SK-N-MC (cell line): Measurements from ENCODE around the gene SLC35F4.

ENCODE experiments used
- DNase-seq: peaks from one replicate; pipeline ENCODE4 v3.0.0-alpha.2; 2011; ENCODE audit warnings: low read depth, low spot score
- H3K27ac ChIP-seq: fragments of 200-600 bp; sonication (generic); 2 replicates; pipeline ENCODE4 v1.5.1; 2016; ENCODE audit warnings: mixed run types
- H3K36me3 ChIP-seq: fragments of 200-600 bp; sonication (generic); 2 replicates; pipeline ENCODE4 v1.6.1; 2017; ENCODE audit warnings: antibody characterized with exemption, low read length, mixed read lengths; ENCODE audit not compliant: insufficient read depth
- H3K4me3 ChIP-seq: fragments of 200-600 bp; sonication (generic); 2 replicates; pipeline ENCODE4 v1.5.1; 2016
- H3K9ac ChIP-seq: fragments of 200-600 bp; sonication (generic); 2 replicates; pipeline ENCODE4 v1.8.0; 2017; ENCODE audit warnings: mixed run types, mixed read lengths; ENCODE audit not compliant: insufficient read length
- H3K9me3 ChIP-seq: fragments of 200-600 bp; sonication (generic); 2 replicates; pipeline ENCODE4 v1.6.1; 2017; ENCODE audit warnings: low read depth, mild to moderate bottlenecking, antibody characterized with exemption, low read length, moderate library complexity, mixed read lengths
- EZH2 ChIP-seq: fragments of 200-600 bp; sonication (generic); IDR thresholded peaks from one replicate; pipeline ENCODE4 v1.6.1; 2017; ENCODE audit warnings: antibody characterized with exemption
- FOXP2 ChIP-seq: optimal IDR thresholded peaks from 2 replicates; pipeline ENCODE3; 2011; ENCODE audit warnings: mild to moderate bottlenecking, moderate library complexity; ENCODE audit not compliant: insufficient read depth; ENCODE audit errors: extremely low read length, control extremely low read depth
- POLR2AphosphoS5 ChIP-seq: IDR thresholded peaks from 2 replicates; pipeline ENCODE4 v1.6.1; 2012; ENCODE audit warnings: mild to moderate bottlenecking, low read depth, low read length, borderline replicate concordance

Gene SLC35F4

DNA sequence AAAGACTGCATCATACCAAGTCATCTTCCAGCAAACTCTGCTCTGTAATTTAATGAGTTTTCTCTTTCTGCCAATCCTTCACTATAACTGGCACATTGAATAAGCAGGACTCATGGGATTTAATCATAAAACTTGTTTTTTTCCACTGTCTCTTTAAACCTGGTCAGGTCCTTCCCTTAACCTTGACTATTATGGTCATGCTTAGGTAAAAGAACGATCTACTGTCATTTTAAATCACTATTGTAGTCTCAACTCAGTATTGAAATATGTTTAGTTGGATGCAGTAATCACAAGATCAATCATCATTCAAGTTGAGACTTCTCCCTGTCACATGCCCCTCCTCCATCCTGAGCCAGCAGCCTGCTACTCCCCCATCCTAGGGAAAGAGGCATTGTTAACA lies 56.1 kb downstream of the SLC35F4 start:
- H3K27ac ChIP-seq: no peak overlapping the region
- H3K9ac ChIP-seq: no peak overlapping the region
- no peak for TF ChIP-seq FOXP2
- TF ChIP-seq POLR2AphosphoS5: no peak
- TF ChIP-seq EZH2: no peak
- no peaks in the 10 kb centered on the region for H3K9me3 ChIP-seq
- no peaks in the 10 kb centered on the region for H3K36me3 ChIP-seq
- no peak overlapping the region for H3K4me3 ChIP-seq
- no peak for DNase-seq

DNA sequence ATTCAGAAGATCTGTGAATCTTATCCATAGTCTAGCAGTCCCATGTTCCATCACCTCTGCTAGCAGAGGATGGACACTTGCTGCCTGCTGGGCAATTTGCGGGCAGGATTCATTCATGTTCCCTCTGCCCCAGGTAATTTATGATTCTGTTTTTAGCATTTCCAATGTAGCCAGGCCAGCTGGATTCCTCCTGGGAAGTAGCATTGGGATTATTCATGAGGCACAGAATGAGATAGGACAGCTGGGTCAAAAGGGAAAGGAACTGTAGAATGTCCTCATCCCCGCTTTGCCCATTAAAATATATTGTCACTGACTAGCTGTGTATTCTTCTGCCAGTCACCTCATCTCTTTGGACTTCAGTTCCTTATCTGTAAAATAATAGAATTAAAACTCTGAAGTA lies 68.7 kb downstream of the SLC35F4 start:
- TF ChIP-seq FOXP2 (no peak), EZH2 (no peak), POLR2AphosphoS5 (no peak)
- DNase-seq: no peak
- Histone ChIP-seq H3K4me3 (no peak overlapping the region), H3K36me3 (no peaks in the 10 kb centered on the region), H3K27ac (no peak overlapping the region), H3K9ac (no peak overlapping the region), H3K9me3 (no peaks in the 10 kb centered on the region)

DNA sequence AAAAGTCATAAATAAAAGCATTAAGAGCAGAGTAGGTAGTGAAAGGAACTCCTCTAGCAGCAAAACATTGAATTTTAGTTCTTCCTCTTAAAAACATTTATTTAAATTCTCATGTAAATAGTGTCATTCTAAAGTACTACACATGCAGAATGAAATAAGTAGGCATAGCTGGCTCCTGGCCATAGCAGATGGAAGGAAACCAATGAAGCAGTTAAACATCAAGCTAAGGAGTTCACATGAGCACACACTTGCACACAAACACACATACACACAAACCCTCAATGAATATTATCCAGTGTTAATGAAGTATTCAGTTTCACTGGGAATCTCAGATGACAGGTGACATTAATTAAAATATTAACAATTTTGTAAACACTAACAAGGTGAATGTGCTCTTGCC lies 69.3 kb downstream of the SLC35F4 start:
- DNase-seq: no peak
- no peak overlapping the region for H3K27ac ChIP-seq
- H3K9ac ChIP-seq: no peak overlapping the region
- H3K9me3 ChIP-seq: no peaks in the 10 kb centered on the region
- no peak overlapping the region for H3K4me3 ChIP-seq
- TF ChIP-seq POLR2AphosphoS5: no peak
- no peak for TF ChIP-seq FOXP2
- no peak for TF ChIP-seq EZH2
- H3K36me3 ChIP-seq: no peaks in the 10 kb centered on the region

- TF ChIP-seq FOXP2 (no peak), POLR2AphosphoS5 (no peak), EZH2 (no peak)
- Histone ChIP-seq H3K27ac (no peak overlapping the region), H3K36me3 (no peaks in the 10 kb centered on the region), H3K9me3 (no peaks in the 10 kb centered on the region), H3K4me3 (no peak overlapping the region), H3K9ac (no peak overlapping the region)
- DNase-seq: no peak
These were observed 80.8 kb downstream of the SLC35F4 start for GRCh38 chr14:57785058-57785457.

DNA sequence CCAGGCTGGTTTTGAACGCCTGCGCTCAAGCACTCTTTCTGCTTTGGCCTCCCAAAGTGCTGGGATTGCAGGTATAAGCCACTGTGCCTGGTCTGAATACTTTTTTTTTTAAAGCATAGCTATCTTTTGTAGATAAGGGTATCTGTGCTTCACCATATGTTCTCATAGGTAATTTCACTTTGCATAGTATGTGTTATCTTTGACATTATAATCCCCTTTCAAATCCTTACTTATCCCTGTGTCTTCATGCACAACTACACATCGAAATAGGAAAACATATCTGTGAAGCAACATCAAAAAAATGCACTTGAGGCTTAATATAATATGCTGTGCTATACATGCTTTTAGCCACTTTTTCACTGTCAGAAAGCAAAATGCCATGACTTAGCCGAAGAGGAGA lies 94.1 kb downstream of the SLC35F4 start:
- Histone ChIP-seq H3K36me3 (no peaks in the 10 kb centered on the region), H3K27ac (no peak overlapping the region), H3K4me3 (no peak overlapping the region), H3K9me3 (no peaks in the 10 kb centered on the region), H3K9ac (no peak overlapping the region)
- DNase-seq: no peak
- TF ChIP-seq POLR2AphosphoS5 (no peak), FOXP2 (no peak), EZH2 (no peak)

DNA sequence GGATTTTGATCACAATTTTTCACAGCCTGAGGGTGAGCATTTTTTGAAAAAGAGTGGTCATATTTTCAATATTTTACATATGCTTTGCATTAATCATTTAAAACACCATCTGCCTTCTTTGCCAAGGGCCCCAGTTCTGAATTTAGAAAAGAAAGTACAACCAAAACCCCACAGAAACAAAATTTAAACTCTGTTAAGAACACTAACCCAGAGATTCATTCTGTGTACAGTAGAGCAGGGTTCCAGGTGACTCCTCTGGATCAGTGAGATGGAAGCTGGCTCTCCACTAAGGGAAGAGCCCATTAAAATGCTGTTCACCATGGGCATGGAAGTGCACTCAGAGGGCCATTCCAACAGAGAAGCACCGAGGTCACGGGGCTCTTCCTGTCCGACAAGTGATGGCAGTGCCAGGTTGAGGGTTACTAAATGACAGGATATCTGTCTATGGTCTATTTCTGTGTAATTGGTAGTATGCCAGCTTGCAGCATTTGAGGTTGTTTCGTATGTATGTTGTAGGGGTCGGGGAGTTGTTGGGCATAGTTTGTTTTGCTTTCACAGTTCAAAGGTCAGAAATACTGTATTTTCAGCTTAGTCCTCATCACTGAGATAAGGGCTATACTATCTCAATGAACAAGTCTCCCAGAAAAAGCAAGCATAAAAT lies 95.9 kb downstream of the SLC35F4 start:
- H3K9ac ChIP-seq: no peak overlapping the region
- no peak overlapping the region for H3K4me3 ChIP-seq
- no peaks in the 10 kb centered on the region for H3K36me3 ChIP-seq
- no peak for TF ChIP-seq EZH2
- no peak for TF ChIP-seq POLR2AphosphoS5
- TF ChIP-seq FOXP2: no peak
- no peak for DNase-seq
- no peak overlapping the region for H3K27ac ChIP-seq
- H3K9me3 ChIP-seq: no peaks in the 10 kb centered on the region

DNA sequence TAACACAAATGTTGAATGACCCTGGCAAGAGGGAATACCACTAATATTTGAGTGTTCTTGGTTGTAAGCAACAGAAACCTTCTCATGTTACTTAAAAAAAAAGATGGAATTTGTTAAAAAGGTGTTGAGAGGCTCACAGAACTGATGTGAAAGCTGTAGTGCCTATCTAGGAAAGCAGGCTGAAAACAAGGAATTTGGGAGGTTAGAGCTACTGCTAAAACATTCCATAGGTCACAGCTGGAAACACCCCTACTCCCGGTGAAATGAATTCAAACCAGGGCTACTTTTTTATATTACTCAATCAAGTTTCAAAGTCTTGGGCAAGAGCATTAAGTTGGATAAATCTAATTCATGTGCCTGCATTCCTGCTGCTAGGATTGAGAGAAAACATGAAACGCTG lies 104.1 kb downstream of the SLC35F4 start:
- TF ChIP-seq POLR2AphosphoS5 (no peak), FOXP2 (no peak), EZH2 (no peak)
- no peak overlapping the region for H3K4me3 ChIP-seq
- no peak overlapping the region for H3K27ac ChIP-seq
- no peak for DNase-seq
- H3K36me3 ChIP-seq: no peaks in the 10 kb centered on the region
- no peak overlapping the region for H3K9ac ChIP-seq
- H3K9me3 ChIP-seq: no peaks in the 10 kb centered on the region

GRCh38 chr14:57760896-57761295 lies 105.0 kb downstream of the SLC35F4 start:
- Histone ChIP-seq H3K36me3 (no peaks in the 10 kb centered on the region), H3K9ac (no peak overlapping the region), H3K27ac (no peak overlapping the region), H3K4me3 (no peak overlapping the region), H3K9me3 (no peaks in the 10 kb centered on the region)
- TF ChIP-seq EZH2 (no peak), FOXP2 (no peak), POLR2AphosphoS5 (no peak)
- DNase-seq: no peak

DNA sequence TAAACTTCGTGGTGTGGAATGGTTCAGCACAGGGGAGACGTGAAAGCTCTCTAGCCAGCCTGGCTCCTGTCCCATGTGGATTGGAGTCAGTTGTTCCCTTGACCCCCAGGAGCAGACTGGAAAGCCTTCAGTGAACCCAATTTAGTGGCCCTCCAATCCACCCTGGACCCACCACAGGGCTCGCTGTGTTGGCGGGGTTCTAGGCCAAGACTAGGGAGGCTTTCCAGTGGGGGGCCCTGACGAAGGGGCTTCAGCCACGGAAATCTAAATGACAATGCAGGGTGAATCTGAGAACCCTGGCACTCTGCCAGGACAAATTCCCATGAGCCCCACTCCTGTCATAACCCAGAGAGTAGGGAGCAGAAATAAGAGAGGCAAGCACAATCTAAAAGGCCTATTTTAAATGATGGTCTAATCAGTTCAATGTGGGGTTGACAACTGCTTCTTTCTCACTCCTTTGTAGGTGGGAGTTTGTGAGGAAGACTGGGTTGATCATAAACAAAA lies 110.8 kb downstream of the SLC35F4 start:
- H3K9me3 ChIP-seq: no peaks in the 10 kb centered on the region
- TF ChIP-seq FOXP2 (no peak), POLR2AphosphoS5 (no peak), EZH2 (no peak)
- no peak overlapping the region for H3K4me3 ChIP-seq
- H3K27ac ChIP-seq: no peak overlapping the region
- no peak for DNase-seq
- no peak overlapping the region for H3K9ac ChIP-seq
- H3K36me3 ChIP-seq: no peaks in the 10 kb centered on the region
